Activated CD4-positive, alpha-beta T cell treated with anti-CD3 and anti-CD28 coated beads, Interleukin-2, amount 50 U/mL, for 1 hour (primary cell): ENCODE data around the gene CHST11.
A peak's percentile ranks its signal among the peaks of the same experiment; 100 is the strongest.
"Not testable (repeated sequence)": the region's sequence is repeated elsewhere in the genome, so short reads cannot be mapped to it uniquely, and the experiment has no call there.

Source experiments
- DNase-seq: peaks from one replicate; pipeline ENCODE4 v3.0.0-alpha.2; 2020

Gene CHST11

DNA sequence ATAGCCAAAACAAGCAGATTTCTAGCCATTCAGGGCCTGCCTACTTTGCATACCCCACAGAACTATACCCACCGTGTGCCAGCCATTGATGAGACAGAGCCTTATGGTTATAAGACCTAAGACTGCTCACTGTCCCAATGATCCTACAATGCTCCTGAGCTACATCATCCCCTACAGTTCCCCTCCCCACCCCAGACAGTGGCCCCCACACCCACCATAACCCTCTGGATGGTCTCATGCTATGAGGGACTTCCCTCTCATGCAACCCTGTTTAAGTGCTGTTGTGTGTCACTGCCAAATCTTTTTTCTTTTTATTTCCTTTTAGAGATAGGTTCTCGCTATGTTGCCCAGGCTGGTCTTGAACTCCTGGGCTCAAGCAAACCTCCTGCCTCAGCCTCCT, 75.9 kb downstream of the CHST11 start:
- no peak for DNase-seq

DNA sequence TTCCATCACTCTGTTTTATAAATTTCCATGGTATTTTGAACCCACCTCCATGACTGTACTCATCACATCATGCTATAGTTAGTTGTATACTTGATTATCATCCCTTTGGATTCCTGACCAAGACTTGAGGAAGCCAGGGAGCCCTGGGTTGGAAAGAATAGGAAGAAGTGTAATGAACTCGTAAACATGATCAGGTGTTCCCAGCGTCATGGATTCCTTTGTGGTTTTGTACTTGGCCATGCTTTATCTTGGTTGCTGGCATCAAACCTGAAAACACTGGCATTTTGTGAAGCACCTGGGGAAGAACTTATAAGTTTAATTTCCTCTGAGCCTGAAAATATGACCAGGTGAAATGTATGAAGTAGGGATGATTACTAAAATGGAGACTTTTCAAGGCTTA, 76.4 kb downstream of the CHST11 start:
- no peak for DNase-seq

DNA sequence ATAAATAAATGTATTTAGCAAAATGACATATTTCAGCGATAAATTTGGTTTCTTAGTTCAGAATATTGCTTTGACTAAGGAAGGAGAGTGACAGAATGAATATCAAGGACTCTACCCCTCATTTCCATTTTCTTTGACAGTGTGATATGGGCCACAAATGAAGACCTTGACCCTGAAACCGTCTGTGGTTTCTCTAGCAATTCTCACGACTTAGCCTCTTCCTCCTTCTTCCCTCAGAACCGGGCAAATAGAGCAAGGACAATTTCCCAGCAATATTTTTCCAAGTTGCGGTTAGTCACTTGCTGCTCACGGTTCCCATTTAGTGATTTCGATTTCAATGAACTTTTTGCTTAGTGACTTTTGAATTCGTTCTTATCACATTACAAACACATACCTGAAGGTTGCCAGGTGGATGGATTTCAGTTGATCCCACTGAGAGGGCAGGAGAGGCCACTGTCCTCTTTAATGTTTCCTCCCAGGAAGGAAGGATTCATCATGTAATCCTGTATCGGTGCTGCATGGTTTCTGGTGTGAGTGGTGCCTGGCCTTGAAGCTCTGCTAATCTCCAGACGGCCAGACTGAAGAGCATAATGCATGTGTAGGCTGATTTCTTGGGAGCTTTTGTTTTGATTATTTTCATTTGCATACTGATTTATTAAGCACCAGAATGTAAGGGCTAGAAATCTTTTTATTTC, 77.6 kb downstream of the CHST11 start:
- no peak for DNase-seq

DNA sequence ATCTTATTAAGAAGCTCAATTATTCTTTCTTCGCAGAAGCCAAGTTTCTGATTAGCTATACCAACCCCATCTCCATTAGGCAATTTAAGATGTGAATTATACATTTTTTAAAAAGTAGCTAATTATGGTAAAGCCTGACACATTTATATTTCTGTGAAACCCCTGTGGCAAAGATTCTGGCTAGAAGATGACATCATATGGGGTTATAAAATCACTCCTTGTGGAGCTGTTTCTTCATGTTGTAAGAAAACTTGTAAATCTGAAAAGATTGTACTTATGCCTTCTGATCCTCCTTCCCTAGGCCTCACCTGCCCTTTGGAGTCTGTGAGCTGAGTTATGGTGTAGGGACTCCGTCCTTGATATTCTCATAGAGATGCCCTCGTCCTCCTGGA, 78.1 kb downstream of the CHST11 start:
- no peak for DNase-seq

DNA sequence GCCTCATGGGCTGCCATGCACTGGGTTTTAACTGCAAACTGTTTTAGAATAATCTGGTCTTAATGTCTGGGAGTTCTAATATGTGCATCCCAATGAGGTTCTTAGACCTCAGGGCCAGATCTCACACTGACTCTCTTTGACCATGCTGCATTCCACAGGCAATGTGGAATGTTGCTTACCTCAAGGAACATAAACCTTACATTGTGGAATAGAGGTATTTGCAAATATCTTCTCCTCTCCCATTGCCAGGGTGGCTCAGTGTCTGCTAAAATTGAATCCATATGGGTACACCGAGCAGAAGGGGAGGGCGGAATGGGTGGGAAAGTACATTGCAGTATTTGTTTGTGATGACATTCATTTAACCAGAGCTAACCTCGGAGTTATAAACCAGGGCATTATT, 78.6 kb downstream of the CHST11 start:
- DNase-seq, result no peak

DNA sequence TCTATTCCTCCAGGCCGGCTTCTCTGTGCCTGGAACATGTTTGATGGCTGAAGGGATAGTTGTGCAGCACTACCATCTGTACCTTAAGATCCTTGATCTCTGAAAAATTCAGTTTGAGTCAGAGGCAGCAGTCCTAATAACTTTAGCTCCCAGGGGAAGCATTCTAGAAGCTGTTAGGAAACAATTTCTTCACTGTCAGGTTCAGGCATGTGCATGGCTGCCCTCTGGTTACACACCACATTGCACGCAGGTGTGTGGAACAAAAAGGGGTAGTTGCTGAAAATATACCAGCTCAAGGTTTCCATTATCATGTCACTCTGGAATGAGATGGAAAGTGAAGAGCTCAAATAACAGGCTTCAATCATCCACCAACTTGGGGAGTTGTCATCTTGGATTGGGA, 80.1 kb downstream of the CHST11 start:
- DNase-seq, result no peak

DNA sequence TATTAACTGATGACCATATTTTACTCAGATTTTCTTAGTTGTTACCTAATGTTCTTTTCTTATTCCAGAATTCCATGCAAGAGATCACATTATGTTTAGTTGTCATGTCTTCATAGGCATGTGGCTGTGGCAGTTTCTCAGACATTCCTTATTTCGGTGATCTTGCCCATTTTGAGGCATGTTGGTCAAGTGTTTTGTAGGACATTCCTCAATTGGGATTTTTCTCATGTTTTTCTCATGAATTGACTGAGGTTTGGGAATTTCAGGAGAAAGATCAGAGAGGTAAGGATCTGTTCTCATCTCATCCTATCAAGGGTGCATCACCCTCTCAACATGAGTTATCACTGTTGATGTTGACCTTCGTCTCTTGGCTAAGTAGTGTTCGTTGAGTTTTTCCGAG, 81.3 kb downstream of the CHST11 start:
- no peak for DNase-seq

DNA sequence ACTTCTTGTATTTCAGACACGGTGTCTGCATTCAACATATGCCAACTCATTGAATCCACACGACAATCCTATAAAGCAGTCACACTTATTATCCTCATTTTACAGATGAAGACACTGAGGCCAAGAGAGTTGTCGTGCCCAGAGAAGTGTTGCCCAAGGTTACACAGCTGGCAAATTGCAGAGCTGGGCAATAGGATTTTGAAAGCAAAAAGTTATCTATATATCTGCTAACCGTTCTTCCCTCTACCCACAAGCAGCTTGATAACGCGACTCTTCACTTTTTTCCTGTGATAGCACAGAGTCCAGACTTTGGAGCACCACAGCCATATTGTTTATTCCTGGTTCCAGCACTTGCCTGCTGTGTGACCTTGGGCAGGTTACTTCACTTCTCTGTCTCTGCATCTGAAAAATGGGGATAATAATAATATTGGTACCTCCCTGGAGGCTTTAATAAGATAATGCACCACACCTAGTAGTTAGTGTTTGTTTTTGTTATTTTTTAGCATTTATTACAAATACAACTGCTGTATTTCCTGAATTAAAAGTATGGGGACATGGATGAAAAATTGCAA, 82.2 kb downstream of the CHST11 start:
- DNase-seq, result no peak

DNA sequence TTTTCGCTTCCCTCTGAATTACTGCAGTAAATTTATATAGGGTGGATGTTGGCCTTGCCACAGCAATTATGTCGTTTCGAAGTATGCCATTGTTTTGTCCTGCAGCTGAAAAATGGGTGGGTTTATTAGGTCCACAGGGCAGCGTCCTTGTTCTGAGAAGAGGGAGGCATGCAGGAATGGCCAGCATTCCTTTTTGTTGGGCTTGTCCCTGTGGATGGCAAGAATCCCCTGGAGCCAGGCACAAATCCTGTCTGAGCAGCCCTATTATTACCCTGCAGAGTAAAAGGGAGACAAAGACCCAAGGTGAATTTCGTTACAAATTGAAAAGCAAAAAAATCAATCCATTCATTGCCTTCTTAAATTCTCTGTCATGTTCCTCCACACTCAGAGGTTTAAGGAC, 88.1 kb downstream of the CHST11 start:
- DNase-seq, result no peak

DNA sequence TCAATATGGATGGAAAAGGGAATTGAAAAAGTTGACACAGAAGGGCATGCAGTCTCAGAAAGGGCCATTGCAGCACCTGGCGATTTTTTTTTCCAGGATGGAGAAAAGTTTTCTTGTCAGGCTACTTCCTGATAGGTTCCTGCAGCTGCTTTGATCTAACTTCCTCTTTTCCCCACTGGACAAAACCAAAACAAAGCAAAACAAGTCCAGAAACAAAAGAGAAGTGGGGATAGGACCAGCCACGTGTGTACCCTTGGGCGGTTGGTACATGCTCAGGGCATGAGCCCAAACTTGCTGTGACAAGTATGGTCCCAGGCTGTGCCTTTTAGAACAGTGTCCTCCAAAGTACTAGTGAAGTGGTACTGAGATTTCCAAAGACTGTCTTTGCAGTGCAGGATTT, 89.8 kb downstream of the CHST11 start:
- DNase-seq, result no peak

DNA sequence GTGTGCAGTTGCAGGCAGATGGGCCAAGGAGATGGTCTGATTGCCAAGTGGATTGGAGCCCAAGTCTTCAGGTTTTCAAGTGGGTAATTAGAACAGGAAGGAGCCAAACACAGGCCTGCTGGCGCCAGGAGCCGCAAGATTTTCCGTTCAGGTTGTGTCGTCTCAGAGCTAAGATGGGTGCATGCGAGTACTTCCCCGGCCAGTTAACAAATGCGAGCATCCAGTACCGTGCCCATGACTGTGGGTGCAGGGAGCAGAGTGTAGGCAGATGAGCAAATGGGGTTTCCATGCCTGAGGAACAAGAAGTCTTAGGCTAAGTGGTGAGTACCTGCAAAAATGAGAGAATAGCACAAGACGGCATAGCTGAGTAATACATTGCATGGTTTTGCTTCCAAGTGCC, 90.5 kb downstream of the CHST11 start:
- no peak for DNase-seq

DNA sequence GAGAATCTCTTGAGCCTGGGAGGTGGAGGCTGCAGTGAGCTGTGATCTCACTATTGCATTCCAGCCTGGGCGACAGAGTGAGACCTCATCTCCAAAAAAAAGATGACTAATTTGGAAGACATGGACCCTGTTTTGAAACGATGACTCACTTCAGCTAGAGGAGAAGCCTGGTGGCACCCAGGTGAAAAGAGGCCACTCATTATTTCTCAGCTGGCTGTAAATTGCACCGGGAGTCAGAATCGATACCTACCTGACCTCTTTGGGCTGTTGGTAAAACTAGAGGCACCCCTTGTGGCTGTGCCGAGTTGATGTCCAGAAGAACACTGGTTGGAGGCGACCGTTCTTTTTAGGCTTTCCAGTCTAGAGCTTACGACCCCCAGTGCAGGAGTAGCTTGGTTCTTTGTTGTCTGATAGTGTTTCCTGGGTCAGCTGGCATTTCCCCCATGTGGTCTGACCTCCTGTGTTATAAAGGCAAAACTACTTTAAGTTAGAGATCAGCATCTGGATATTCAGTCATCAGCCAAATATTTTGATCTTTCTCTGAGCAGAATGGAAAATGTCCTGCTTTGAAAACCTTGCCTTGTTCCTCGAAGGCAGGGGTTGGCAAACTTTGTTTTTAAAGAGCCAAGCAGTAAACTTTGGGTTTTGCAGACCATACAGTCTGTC, 93.2 kb downstream of the CHST11 start:
- DNase-seq, result no peak

DNA sequence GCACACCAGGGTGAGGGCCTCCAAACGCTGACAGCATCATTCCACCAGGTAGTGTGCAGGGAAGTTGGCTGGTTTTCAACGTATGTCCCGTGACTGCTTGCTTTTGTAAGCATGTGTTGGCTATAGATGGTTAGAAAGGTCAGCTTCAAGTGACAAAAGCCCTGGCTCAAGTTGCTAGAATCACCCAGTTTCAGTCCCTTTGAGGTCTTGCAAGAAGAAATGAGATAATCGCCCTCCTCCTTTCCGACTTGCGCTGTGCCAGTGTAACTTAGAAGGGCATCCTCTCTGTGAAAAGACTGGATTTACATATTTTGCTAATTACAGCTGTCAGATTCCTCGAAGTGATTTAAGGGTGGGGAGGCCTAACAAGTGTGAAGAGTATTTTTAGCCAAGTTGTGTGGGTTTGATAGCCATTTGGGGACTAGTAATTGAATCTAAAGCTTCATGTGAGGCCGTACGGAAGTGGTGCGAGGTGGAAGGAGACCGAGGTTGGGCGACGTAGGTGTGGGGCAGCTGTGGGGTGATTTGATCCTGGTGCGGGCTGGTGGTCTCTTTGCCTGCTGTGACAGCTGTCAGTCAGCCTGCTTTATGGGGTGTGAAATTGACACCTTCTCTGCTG, 94.7 kb downstream of the CHST11 start:
- DNase-seq, result no peak

DNA sequence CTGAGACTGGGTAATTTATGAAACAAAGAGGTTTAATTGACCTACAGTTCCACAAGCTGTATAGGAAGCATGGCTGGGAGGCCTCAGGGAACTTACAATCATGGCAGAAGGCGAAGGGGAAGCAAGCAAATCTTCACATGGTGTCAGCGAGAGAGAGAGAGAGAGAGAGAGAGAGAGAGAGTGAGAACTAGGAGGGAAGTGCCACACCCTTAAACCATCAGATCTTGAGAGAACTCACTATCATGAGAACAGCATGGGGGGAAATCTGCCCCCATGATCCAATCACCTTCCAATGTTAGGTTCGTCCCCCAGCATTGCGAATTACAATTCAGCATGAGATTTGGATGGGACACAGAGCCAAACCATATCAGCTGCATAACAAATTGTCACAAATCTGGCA, 96.7 kb downstream of the CHST11 start:
- no peak for DNase-seq

DNA sequence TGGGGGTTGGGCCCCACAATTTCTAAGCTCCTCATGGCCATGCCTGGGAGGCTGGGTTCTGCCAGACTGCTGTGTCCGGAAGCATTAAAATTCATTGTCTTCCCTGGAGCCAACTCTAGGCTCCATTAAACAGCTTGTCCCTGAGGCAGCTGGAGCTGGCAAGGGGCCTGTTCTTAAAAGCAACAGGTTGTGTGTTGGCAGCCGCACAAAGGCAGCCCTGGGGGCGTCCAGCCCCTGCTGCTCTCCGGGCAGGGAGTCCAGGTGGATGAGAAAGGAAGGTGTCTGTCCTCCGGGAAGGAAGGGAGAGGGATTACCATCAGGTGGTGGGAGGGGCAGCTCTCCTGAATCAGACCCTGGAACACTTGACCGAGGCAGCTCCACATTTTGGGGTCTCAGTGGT, 98.9 kb downstream of the CHST11 start:
- DNase-seq, result no peak

DNA sequence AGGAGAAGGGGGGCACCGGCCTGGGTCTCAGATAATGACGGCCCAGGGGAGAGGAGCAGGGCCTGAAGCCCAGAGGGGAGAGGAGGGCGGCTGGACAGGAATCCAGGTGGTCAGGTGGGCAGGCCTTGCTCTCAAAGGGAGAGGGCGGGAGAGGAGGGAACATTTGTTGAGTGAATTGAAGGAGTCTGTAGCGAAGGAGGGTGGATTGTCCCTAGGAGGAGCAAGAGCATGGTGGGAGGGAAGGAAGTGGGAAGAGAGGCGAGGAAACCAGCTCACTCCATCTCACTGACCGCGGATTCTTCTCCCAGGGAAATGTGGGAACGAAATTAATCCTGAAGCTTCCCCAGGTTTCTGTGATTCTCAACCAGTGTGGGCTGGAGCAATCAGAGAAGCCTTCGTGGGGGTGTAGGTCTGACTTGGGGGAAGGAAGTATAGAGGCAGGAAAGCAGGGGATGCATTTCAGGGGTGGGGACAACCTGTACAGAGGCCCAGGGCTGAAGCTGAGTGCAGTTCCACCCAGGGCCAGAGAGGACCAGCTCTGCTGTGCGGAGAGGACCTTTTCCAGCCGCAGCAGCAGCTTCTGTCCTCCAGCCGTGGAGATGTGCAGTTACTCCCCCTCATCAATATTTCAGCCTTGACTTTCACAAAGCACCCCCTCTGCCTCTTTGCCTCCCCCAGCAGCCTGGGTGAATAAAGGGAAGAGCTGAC, 100.9 kb downstream of the CHST11 start:
- no peak for DNase-seq

DNA sequence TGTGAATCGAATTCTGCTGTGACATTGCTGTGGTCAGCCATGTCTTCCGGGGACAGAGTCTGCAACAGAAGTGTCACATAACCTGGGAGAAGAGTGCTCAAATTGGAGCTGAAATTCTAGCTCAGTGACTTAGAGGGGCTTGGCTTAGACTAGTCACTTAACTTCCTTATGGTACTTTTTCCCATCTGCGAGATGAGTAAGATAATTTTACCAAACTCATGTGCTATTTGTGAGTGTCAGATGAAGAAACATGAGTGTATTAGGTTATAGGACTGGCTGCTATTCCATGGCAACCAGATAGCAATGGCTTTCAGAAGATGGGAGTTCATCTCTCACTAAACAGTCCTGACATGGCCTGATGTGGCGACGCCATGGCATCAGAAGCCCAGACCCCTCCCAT, 104.1 kb downstream of the CHST11 start:
- DNase-seq, result no peak

DNA sequence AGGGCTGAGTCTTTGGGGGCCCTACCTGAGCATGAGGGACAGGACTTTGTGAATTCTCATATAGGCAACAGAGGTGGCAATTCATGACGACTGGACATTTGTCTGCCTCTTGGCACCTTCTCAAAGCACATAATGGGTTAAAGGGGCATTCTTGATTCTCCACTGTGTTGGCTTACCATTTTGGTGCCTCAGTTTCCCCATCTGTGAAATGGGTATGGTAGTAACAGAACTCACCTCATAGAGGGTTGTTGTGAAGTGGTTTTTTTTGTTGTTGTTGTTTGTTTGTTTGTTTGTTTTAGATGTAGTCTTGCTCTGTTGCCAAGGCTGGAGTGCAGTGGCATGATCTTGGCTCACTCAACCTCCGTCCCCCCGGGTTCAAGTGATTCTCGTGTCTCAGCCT, 106.0 kb downstream of the CHST11 start:
- no peak for DNase-seq

DNA sequence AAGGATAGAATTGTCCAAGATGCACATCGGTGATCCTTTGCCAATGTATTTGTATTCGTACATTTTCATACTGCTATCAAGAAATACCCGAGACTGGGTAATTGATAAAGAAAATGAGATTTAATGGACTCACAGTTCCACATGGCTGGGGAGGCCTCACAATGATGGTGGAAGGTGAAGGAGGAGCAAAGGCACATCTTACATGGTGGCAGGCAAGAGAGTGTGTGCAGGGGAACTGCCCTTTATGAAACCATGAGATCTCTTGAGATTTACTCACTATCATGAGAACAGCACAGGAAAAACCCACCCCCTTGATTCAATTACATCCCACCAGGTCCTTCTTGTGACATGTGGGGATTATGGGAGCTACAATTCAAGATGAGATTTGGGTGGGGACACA, 107.9 kb downstream of the CHST11 start:
- DNase-seq, result not testable (repeated sequence)

DNA sequence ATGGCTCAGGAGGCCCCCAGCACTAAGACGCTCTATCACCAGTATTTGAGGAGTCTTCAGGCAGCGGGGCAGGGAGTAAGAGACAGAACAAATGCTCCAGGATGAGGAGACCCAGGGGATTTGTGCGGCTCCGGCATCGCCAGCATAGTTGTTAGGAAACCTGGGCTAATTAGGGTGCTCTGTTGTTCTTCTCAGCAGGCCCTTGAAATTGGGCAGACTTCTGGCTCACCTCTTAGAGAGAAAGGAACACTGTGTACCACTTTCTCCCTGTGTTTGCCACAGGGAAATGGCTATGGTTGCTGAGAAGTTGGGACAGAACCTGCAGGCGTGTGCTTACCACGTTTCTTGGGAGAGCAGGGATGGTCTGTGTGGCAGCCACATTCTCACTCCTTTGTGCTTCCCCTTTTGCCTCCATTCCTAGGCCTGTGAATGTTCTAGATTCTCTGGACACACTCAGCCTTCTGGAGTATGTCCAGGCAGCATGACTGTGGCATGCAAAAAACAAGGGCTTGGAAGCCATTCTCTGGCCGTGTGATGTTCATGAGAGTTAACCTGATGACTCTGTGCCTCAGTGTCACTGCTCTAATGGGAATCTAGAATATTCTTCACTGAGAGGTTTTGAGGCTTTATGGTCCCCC, 109.0 kb downstream of the CHST11 start:
- no peak for DNase-seq

DNA sequence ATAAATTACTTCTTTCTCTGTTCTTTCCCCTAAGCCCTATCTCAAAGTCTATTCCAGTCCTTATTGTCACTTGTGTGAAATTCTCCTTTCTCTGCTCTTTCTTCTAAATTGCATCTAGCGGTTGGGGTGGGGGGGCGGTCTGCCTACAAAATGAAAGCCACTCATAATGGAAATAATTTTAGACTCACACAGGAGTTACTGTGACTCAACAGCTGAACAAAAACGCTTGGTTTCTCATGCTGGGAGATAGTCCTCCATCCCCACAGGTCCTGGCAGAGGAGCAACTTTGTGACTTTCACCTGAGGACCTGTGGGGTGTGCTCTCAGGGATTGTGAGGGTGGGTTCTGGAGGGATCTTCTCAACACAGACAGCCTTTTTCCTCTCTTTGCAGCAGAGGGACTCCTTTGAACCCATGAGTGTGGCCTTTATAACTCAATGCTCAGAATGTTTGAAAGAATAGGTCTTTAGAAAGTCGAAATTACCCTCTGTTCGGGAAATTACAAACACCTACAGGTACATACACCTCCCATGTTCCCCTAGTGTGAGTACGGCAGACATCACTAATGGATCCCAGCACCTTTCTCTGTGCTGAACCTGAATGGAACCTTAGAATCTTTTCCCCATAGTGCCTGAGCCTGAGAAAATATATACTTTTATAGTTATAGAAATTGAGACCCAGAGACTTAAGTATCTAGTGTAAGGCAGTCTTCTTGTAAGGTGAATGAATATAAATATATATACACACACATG, 109.7 kb downstream of the CHST11 start:
- DNase-seq, result peak; percentile 12

DNA sequence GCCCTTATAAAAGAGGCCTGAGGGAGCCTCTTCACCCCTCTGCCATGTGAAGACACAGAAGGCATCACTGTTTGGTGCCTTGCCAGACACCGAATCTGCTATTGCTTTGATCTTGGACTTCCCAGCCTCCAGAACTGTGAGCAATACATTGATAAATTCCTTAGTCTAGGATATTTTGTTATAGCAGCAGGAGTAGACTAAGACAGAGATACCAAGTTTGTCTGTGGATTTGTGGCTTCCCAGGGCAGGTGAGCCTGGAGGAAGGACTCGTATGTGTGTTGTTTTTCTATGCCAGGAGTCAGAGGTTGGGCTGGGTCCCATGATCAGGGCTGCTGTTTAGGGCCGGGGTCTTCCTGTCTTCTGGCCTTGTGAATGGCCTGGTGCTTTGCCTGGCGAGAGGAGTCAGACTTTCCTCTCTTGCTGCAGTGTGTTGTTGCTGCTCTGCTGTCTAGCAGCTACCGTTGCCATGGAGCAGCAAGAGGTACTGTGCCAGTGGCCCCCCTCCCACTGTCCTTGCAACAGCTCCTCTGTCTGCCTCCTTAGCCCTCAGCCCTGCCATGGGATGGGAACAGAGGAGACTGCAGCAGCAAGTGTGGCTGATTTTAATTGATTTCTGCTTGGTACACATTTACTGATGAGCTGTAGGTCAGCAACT, 111.2 kb downstream of the CHST11 start:
- DNase-seq, result peak; percentile 10
